K562 (cell line): Measurements from ENCODE around the gene MTHFR. TPM values are rescaled to one million over a fixed set of nuclear protein-coding genes. Genes with fewer than 3 reads are reported as not detected.

Experiments
- ARHGAP35 ChIP-seq: fragments of 450-650 bp; IDR thresholded peaks from 2 replicates; pipeline ENCODE4 v1.6.1; 2018; ENCODE audit not compliant: partially characterized antibody
- BRCA1 ChIP-seq, 2 experiments: fragments of 450-650 bp in 1 of 2; sonication (generic) in 1 of 2; formaldehyde crosslinking in 1 of 2; IDR thresholded peaks; 2 replicates each; pipeline versions ENCODE4 v1.5.0 to v1.6.1; 2017 to 2020; ENCODE audit warnings: mild to moderate bottlenecking in 1 of 2, missing genetic modification reagents in 1 of 2
- HDAC2 ChIP-seq: fragments of 450-650 bp; IDR thresholded peaks from 2 replicates; pipeline ENCODE4 v1.6.1; 2016; ENCODE audit warnings: mild to moderate bottlenecking
- NBN ChIP-seq: fragments of 450-650 bp; IDR thresholded peaks from 2 replicates; pipeline ENCODE4 v1.6.1; 2016; ENCODE audit warnings: low read depth, mild to moderate bottlenecking
- NCOR1 ChIP-seq: fragments of 450-650 bp; IDR thresholded peaks from 2 replicates; pipeline ENCODE4 v1.6.1; 2016; ENCODE audit warnings: mild to moderate bottlenecking, moderate library complexity
- NFYB ChIP-seq: IDR thresholded peaks from 2 replicates; pipeline ENCODE4 v1.6.1; 2011; ENCODE audit warnings: mild to moderate bottlenecking, moderate library complexity; ENCODE audit not compliant: insufficient read length; ENCODE audit errors: extremely low read depth
- PTRF ChIP-seq: fragments of 450-650 bp; IDR thresholded peaks from 2 replicates; pipeline ENCODE4 v1.6.1; 2016; ENCODE audit warnings: mild to moderate bottlenecking, missing genetic modification characterization, missing compliant biosample characterization
- RERE ChIP-seq: sonication (generic); formaldehyde crosslinking; IDR thresholded peaks from 2 replicates; pipeline ENCODE4 v1.8.0; 2023; ENCODE audit warnings: missing genetic modification reagents, mild to moderate bottlenecking, borderline replicate concordance
- SMAD4 ChIP-seq: fragments of 250-450 bp; sonication (Bioruptor Pico); conservative IDR thresholded peaks from 2 replicates; pipeline ENCODE4 v1.8.0; 2021; ENCODE audit warnings: inconsistent platforms, mild to moderate bottlenecking, moderate library complexity
- TAF9B ChIP-seq: fragments of 450-650 bp; IDR thresholded peaks from 2 replicates; pipeline ENCODE4 v1.6.1; 2018; ENCODE audit warnings: mild to moderate bottlenecking; ENCODE audit not compliant: partially characterized antibody
- ZFP30 ChIP-seq: fragments of 250-450 bp; sonication (Bioruptor Pico); IDR thresholded peaks from 2 replicates; pipeline ENCODE4 v1.8.0; 2022; ENCODE audit warnings: moderate library complexity, mild to moderate bottlenecking, inconsistent platforms, borderline replicate concordance
- ZKSCAN3 ChIP-seq: fragments of 250-450 bp; sonication (Bioruptor Pico); IDR thresholded peaks from 2 replicates; pipeline ENCODE4 v1.4.0; 2020
- ZNF143 ChIP-seq: sonication (generic); formaldehyde crosslinking; IDR thresholded peaks from 2 replicates; pipeline ENCODE4 v1.9.0; 2022; ENCODE audit warnings: mild to moderate bottlenecking, missing genetic modification reagents
- ZNF707 ChIP-seq: fragments of 250-450 bp; sonication (Bioruptor Pico); conservative IDR thresholded peaks from 2 replicates; pipeline ENCODE4 v1.8.0; 2022; ENCODE audit warnings: inconsistent platforms, mild to moderate bottlenecking, moderate library complexity
- polyA plus RNA-seq, 8 experiments: library from polyadenylated mRNA; depleted of rRNA in 4 of 8; stranded (reverse) in 5 of 8; unstranded in 3 of 8; fragments of >200 nt; fragmentation: Nextera tagmentation in 2 of 8; fragmentation: Illumina TruSeq in 1 of 8; extraction: Ambion mirVana in 2 of 8; extraction: Trizol in 1 of 8; gene quantifications; 2 replicates each; pipeline versions ENCODE4 v1.2.1 to v1.2.3, GENCODE V29; 2011 to 2014; ENCODE audit warnings: inconsistent platforms in 1 of 8, missing spikeins in 1 of 8
- total RNA-seq, 7 experiments: library from RNA; depleted of rRNA in 6 of 7; stranded (reverse); fragments of >200 nt in 6 of 7; fragmentation: Illumina TruSeq in 2 of 7; extraction: Trizol in 2 of 7; gene quantifications; 2 replicates each; pipeline versions ENCODE4 v1.2.1 to v1.2.3, GENCODE V29; 2011 to 2021; ENCODE audit warnings: low replicate concordance in 1 of 7
- TF ChIP-seq, protein P1 (sequence below): fragments of 200-800 bp; sonication (Bioruptor generic); IDR thresholded peaks from 2 replicates; pipeline ENCODE4 v1.6.1; 2016; ENCODE audit warnings: missing genetic modification characterization, missing compliant biosample characterization
- TF ChIP-seq, protein P2 (sequence below): sonication (generic); formaldehyde crosslinking; IDR thresholded peaks from 2 replicates; pipeline ENCODE4 v1.8.1; 2022; ENCODE audit warnings: missing genetic modification reagents

MTHFR gene
- total and polyA plus RNA-seq, 9 of the 15 experiments (the other 6 are each of a cell fraction or from before 2014, with no cell fraction given), result 5.0 to 104 (median 62.6) TPM

DNA sequence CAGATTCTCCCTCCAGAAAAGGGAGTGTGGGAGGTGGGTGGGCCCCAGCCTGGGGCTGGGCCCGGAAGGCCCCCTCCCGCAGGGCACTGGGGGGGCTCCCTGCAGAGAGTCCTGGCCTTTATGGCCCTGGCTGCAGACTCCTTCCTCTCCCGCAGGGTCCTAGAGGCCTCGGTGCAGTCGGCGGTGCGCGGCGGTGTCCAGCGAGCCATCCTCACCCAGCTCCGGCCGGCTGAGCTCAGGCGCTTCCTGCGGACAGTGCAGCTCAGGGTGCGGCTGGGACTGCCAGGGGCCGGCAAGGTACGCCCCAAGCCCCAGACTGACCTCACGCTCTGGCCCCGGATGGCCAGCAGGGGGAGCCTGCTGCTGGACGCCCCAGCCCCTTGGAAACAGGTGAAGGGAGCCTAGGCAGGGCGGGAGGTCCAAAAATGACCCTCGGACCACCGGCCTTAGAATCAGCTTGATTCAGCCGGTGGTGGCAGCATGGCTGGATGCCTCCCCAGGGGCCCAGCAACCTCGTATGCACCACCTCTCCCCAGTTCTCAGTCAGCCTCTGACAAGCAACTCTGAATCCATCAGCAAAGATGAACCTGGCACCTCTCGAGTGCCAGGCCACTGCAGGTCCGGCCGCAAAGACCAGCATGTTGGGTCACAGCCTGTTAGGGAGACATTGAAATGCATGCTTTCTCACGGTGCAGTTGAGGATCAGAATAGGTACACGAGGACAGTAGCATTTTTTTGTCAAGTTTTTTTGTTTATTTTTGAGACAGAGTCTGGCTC is 20.6 kb downstream of the MTHFR start (continued):
- TF ChIP-seq, protein P1, sequence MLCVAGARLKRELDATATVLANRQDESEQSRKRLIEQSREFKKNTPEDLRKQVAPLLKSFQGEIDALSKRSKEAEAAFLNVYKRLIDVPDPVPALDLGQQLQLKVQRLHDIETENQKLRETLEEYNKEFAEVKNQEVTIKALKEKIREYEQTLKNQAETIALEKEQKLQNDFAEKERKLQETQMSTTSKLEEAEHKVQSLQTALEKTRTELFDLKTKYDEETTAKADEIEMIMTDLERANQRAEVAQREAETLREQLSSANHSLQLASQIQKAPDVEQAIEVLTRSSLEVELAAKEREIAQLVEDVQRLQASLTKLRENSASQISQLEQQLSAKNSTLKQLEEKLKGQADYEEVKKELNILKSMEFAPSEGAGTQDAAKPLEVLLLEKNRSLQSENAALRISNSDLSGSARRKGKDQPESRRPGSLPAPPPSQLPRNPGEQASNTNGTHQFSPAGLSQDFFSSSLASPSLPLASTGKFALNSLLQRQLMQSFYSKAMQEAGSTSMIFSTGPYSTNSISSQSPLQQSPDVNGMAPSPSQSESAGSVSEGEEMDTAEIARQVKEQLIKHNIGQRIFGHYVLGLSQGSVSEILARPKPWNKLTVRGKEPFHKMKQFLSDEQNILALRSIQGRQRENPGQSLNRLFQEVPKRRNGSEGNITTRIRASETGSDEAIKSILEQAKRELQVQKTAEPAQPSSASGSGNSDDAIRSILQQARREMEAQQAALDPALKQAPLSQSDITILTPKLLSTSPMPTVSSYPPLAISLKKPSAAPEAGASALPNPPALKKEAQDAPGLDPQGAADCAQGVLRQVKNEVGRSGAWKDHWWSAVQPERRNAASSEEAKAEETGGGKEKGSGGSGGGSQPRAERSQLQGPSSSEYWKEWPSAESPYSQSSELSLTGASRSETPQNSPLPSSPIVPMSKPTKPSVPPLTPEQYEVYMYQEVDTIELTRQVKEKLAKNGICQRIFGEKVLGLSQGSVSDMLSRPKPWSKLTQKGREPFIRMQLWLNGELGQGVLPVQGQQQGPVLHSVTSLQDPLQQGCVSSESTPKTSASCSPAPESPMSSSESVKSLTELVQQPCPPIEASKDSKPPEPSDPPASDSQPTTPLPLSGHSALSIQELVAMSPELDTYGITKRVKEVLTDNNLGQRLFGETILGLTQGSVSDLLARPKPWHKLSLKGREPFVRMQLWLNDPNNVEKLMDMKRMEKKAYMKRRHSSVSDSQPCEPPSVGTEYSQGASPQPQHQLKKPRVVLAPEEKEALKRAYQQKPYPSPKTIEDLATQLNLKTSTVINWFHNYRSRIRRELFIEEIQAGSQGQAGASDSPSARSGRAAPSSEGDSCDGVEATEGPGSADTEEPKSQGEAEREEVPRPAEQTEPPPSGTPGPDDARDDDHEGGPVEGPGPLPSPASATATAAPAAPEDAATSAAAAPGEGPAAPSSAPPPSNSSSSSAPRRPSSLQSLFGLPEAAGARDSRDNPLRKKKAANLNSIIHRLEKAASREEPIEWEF (CRISPR knock-in tag), result no peak
- TF ChIP-seq ZNF707 (CRISPR knock-in tag), result no peak
- TF ChIP-seq TAF9B, result no peak
- TF ChIP-seq NCOR1, result peak; percentile 53; the same call in 1 of the 2 replicates
- TF ChIP-seq HDAC2, result no peak
- no peak for TF ChIP-seq ZNF143 (CRISPR knock-in tag)
- no peak for TF ChIP-seq NFYB
- TF ChIP-seq ZFP30 (CRISPR knock-in tag), result no peak
- peak; percentile 82; the same call in 1 of the 2 replicates for TF ChIP-seq SMAD4
- TF ChIP-seq PTRF (tag), result no peak
- peak; percentile 86; the same call in 1 of the 2 replicates for TF ChIP-seq RERE (CRISPR knock-in tag)
- no peak for TF ChIP-seq ZKSCAN3
- no peak for TF ChIP-seq BRCA1 (IDR thresholded peaks at IDR 0.05)
- TF ChIP-seq BRCA1 (CRISPR knock-in tag; IDR thresholded peaks at IDR 0.05), result no peak
- no peak for TF ChIP-seq ARHGAP35
- TF ChIP-seq NBN, result peak; percentile 49; the same call in 1 of the 2 replicates
- TF ChIP-seq, protein P2, sequence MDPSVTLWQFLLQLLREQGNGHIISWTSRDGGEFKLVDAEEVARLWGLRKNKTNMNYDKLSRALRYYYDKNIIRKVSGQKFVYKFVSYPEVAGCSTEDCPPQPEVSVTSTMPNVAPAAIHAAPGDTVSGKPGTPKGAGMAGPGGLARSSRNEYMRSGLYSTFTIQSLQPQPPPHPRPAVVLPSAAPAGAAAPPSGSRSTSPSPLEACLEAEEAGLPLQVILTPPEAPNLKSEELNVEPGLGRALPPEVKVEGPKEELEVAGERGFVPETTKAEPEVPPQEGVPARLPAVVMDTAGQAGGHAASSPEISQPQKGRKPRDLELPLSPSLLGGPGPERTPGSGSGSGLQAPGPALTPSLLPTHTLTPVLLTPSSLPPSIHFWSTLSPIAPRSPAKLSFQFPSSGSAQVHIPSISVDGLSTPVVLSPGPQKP, result no peak
